Lung (tissue), 12 donors: ENCODE measurements around the gene ZFAND3. TPM values are rescaled to one million over a fixed set of nuclear protein-coding genes. Genes with fewer than 3 reads are reported as not detected.
A peak's percentile ranks its signal among the peaks of the same experiment; 100 is the strongest.

Experiments
- ATAC-seq: fragments of 200-7000 bp; cut with Tn5 transposase; one replicate; pipeline ENCODE4 v1.9.1; 2020; ENCODE audit warnings: moderate number of reproducible peaks; ENCODE audit not compliant: insufficient read depth, low FRiP score
- DNase-seq, 3 donors: peaks; one replicate each; pipeline ENCODE4 v3.0.0-alpha.2; 2013 to 2017
- H3K27ac ChIP-seq, 2 donors: one replicate each; pipeline ENCODE4 v1.5.1; 2013; ENCODE audit warnings: mild to moderate bottlenecking in 2 of 2, moderate library complexity in 2 of 2, control low read depth in 1 of 2, inconsistent platforms in 1 of 2, low read depth in 1 of 2, low read length in 1 of 2
- H3K27me3 ChIP-seq, 3 donors: one replicate each; pipeline ENCODE4 v1.5.1; 2013; ENCODE audit warnings: low read length in 2 of 3; ENCODE audit not compliant: control insufficient read depth in 3 of 3, insufficient read depth in 3 of 3
- H3K36me3 ChIP-seq, 4 donors: one replicate each; pipeline ENCODE4 v1.5.1; 2013; ENCODE audit warnings: low read length in 4 of 4, mild to moderate bottlenecking in 1 of 4, moderate library complexity in 1 of 4; ENCODE audit not compliant: control insufficient read depth in 4 of 4, insufficient read depth in 4 of 4
- H3K4me1 ChIP-seq, 5 donors: one replicate each; pipeline ENCODE4 v1.5.1; 2013; ENCODE audit warnings: low read length in 5 of 5, mild to moderate bottlenecking in 2 of 5, moderate library complexity in 1 of 5; ENCODE audit not compliant: control insufficient read depth in 5 of 5, insufficient read depth in 5 of 5
- H3K4me3 ChIP-seq: one replicate; pipeline ENCODE4 v1.5.1; 2013; ENCODE audit warnings: mild to moderate bottlenecking, control low read depth, moderate library complexity
- H3K9ac ChIP-seq, 2 donors: one replicate each; pipeline ENCODE4 v1.5.1; 2013; ENCODE audit warnings: low read length in 2 of 2, control low read depth in 1 of 2; ENCODE audit not compliant: insufficient read depth in 1 of 2
- H3K9me3 ChIP-seq, 4 donors: one replicate each; pipeline ENCODE4 v1.5.1; 2013; ENCODE audit warnings: low read length in 3 of 4, mild to moderate bottlenecking in 1 of 4, moderate library complexity in 1 of 4; ENCODE audit not compliant: control insufficient read depth in 4 of 4, insufficient read depth in 3 of 4
- CTCF ChIP-seq: IDR thresholded peaks from 2 replicates; pipeline ENCODE4 v1.5.1; 2012; ENCODE audit warnings: mild to moderate bottlenecking; ENCODE audit errors: control extremely low read depth, extremely low read depth
- WGBS, 2 donors: extraction: QIAGEN DNeasy Blood & Tissue Kit; methylation state at CpG; one replicate each; pipeline ENCODE4 v1.1.7; 2013; 5-methylcytosine and 5-hydroxymethylcytosine counted together
- polyA plus RNA-seq, 2 donors: library from polyadenylated mRNA; stranded (reverse); fragments of 200-250 nt; gene quantifications; one replicate each; pipeline ENCODE4 v1.2.1, GENCODE V29; 2013
- total RNA-seq, 2 donors: library from RNA; depleted of rRNA in 1 of 2; stranded (reverse); fragments of >200 nt in 1 of 2; gene quantifications; one replicate each; pipeline ENCODE4 v1.2.1, GENCODE V29; 2014 to 2021
- donor health status: control.
- donor health status: control.
- donor health status: Bipolar disorder and iron deficiency.
- donor health status: healthy.
- donor health status: DM: yes; HTN: yes; CAD: no.

Gene ZFAND3
- total and polyA plus RNA-seq, 4 donors = 27.6 to 63.6 (median 51.3) TPM

GRCh38 chr6:38155144-38155543 is 335.6 kb downstream of the ZFAND3 start:
- peak; percentile 67 to 79 (median 69) for DNase-seq
- no peaks in the 10 kb centered on the region for H3K27me3 ChIP-seq
- no peak overlapping the region for H3K4me3 ChIP-seq
- no peak overlapping the region for H3K9ac ChIP-seq
- 34 to 53% methylated on average over 9 of the region's 9 CpGs for WGBS, 2 donors
- peaks cover 0 to 30% (median 14%) of the 10 kb centered on the region in 5 donors for H3K4me1 ChIP-seq
- peak overlapping the region in 1 of 2 donors; percentile 73 for H3K27ac ChIP-seq
- peaks cover 0 to 16% (median 6%) of the 10 kb centered on the region in 4 donors for H3K36me3 ChIP-seq
- no peaks in the 10 kb centered on the region for H3K9me3 ChIP-seq
- no peak for TF ChIP-seq CTCF
- ATAC-seq = peak; percentile 25

GRCh38 chr6:38155621-38156204 is 336.2 kb downstream of the ZFAND3 start:
- ATAC-seq (no peak), DNase-seq (peak in 2 of 3 donors; percentile 61 to 63)
- Histone ChIP-seq H3K27me3 (no peaks in the 10 kb centered on the region), H3K9ac (no peak overlapping the region), H3K27ac (peak overlapping the region in 1 of 2 donors; percentile 73), H3K4me1 (peaks cover 0 to 25% (median 12%) of the 10 kb centered on the region in 5 donors), H3K9me3 (no peaks in the 10 kb centered on the region), H3K36me3 (peaks cover 0 to 16% (median 6%) of the 10 kb centered on the region in 4 donors), H3K4me3 (no peak overlapping the region)
- no peak for TF ChIP-seq CTCF
- WGBS, 2 donors = 73 to 74% methylated on average over 6 of the region's 6 CpGs

- no peak for ATAC-seq
- Histone ChIP-seq H3K27ac (no peak overlapping the region), H3K4me1 (peaks cover 0 to 21% (median 12%) of the 10 kb centered on the region in 5 donors), H3K36me3 (peaks cover 0 to 17% (median 7%) of the 10 kb centered on the region in 4 donors), H3K27me3 (no peaks in the 10 kb centered on the region), H3K9ac (no peak overlapping the region), H3K9me3 (no peaks in the 10 kb centered on the region), H3K4me3 (no peak overlapping the region)
- DNase-seq = no peak
- no peak for TF ChIP-seq CTCF
- WGBS, 2 donors = 95 to 97% methylated on average over 10 of the region's 10 CpGs
Measured at GRCh38 chr6:38156818-38157565, 337.5 kb downstream of the ZFAND3 start.
